Prostate gland (tissue), 2 donors: ENCODE measurements around the gene TRMU. TPM values are rescaled to one million over a fixed set of nuclear protein-coding genes. Genes with fewer than 3 reads are reported as not detected.

Experiments
- DNase-seq: peaks from one replicate; pipeline ENCODE4 v3.0.0-alpha.2; 2019; ENCODE audit warnings: low spot score
- H3K27ac ChIP-seq, 2 donors: fragments of 200-600 bp; sonication (generic); 2 replicates each; pipeline ENCODE4 v1.5.1; 2017 to 2019
- H3K27me3 ChIP-seq: fragments of 200-600 bp; sonication (generic); replicated peaks from 2 replicates; pipeline ENCODE4 v1.5.1; 2019; ENCODE audit not compliant: insufficient read depth
- H3K36me3 ChIP-seq, 2 donors: fragments of 200-600 bp; sonication (generic); 1 replicate in 1 of 2; 2 replicates in 1 of 2; pipeline versions ENCODE4 v1.5.1 to v1.8.1; 2017 to 2019
- H3K4me1 ChIP-seq: fragments of 200-600 bp; sonication (generic); replicated peaks from 2 replicates; pipeline ENCODE4 v1.5.1; 2019
- H3K4me3 ChIP-seq, 2 donors: fragments of 200-600 bp; sonication (generic); 2 replicates each; pipeline ENCODE4 v1.5.1; 2017 to 2019
- H3K9me3 ChIP-seq: fragments of 200-600 bp; sonication (generic); 2 replicates; pipeline ENCODE4 v1.5.1; 2017
- CTCF ChIP-seq, 4 experiments: fragments of 200-600 bp in 2 of 4; fragments of 450-650 bp in 2 of 4; sonication (generic) in 2 of 4; IDR thresholded peaks; 1 replicate in 3 of 4; 2 replicates in 1 of 4; pipeline ENCODE4 v1.5.1; 2016 to 2019; ENCODE audit warnings: antibody characterized with exemption in 4 of 4, mild to moderate bottlenecking in 2 of 4, moderate library complexity in 2 of 4
- POLR2A ChIP-seq: fragments of 450-650 bp; IDR thresholded peaks from one replicate; pipeline ENCODE4 v1.6.1; 2016; ENCODE audit warnings: antibody characterized with exemption, mild to moderate bottlenecking
- POLR2AphosphoS5 ChIP-seq: sonication (generic); formaldehyde crosslinking; IDR thresholded peaks from one replicate; pipeline ENCODE4 v1.6.1; 2017; ENCODE audit warnings: antibody characterized with exemption
- WGBS: methylation state at CpG from one replicate; pipeline ENCODE4 v1.1.5; 2018; 5-methylcytosine and 5-hydroxymethylcytosine counted together
- intact Hi-C: fragments of 100-400 bp; cut with DNase I; formaldehyde crosslinking; loops from one replicate; pipeline ENCODE4 v1.14.2; 2022
- total RNA-seq, 2 donors: library from RNA; depleted of rRNA; stranded (reverse); fragments of >200 nt; gene quantifications; one replicate each; pipeline ENCODE4 v1.1.0, GENCODE V29; 2016

Gene TRMU
- total RNA-seq, 2 donors from 2014 or later, result 35.1 to 52.9 TPM

GRCh38 chr22:46351767-46352166 is 16.3 kb downstream of the TRMU start:
- no peak for DNase-seq
- TF ChIP-seq POLR2AphosphoS5, result no peak
- TF ChIP-seq POLR2A, result no peak
- TF ChIP-seq CTCF (IDR thresholded peaks at IDR 0.05), result no peak
- H3K27me3 ChIP-seq, result no peaks in the 10 kb centered on the region
- no peak overlapping the region for H3K4me3 ChIP-seq
- no peaks in the 10 kb centered on the region for H3K4me1 ChIP-seq
- H3K36me3 ChIP-seq, result peaks cover 5 to 16% of the 10 kb centered on the region in 2 donors
- no peaks in the 10 kb centered on the region for H3K9me3 ChIP-seq
- WGBS, result 92% methylated on average over 20 of the region's 23 CpGs
- no peak overlapping the region for H3K27ac ChIP-seq
- intact Hi-C loops, result no loop called here

GRCh38 chr22:46352276-46352675 is 16.8 kb downstream of the TRMU start:
- H3K4me1 ChIP-seq, result no peaks in the 10 kb centered on the region
- H3K36me3 ChIP-seq, result peaks cover 5 to 15% of the 10 kb centered on the region in 2 donors
- H3K27ac ChIP-seq, result no peak overlapping the region
- intact Hi-C loops, result no loop called here
- DNase-seq, result no peak
- H3K4me3 ChIP-seq, result no peak overlapping the region
- 83% methylated on average over 10 of the region's 10 CpGs for WGBS
- H3K9me3 ChIP-seq, result no peaks in the 10 kb centered on the region
- H3K27me3 ChIP-seq, result no peaks in the 10 kb centered on the region
- TF ChIP-seq CTCF (IDR thresholded peaks at IDR 0.05), result no peak
- TF ChIP-seq POLR2A, result no peak
- TF ChIP-seq POLR2AphosphoS5, result no peak

GRCh38 chr22:46352691-46353386 is 17.3 kb downstream of the TRMU start:
- no peaks in the 10 kb centered on the region for H3K27me3 ChIP-seq
- DNase-seq, result peak; percentile 73
- 67% methylated on average over 19 of the region's 20 CpGs for WGBS
- H3K4me3 ChIP-seq, result no peak overlapping the region
- TF ChIP-seq POLR2A (no peak), POLR2AphosphoS5 (peak; percentile 67), CTCF (IDR thresholded peaks at IDR 0.05) (peak in 1 of 4 experiments; percentile 9)
- no peaks in the 10 kb centered on the region for H3K9me3 ChIP-seq
- H3K4me1 ChIP-seq, result no peaks in the 10 kb centered on the region
- no peak overlapping the region for H3K27ac ChIP-seq
- intact Hi-C loops, result no loop called here
- H3K36me3 ChIP-seq, result peaks cover 5 to 9% of the 10 kb centered on the region in 2 donors

- Histone ChIP-seq H3K36me3 (peaks cover 5 to 7% of the 10 kb centered on the region in 2 donors), H3K27me3 (no peaks in the 10 kb centered on the region), H3K9me3 (no peaks in the 10 kb centered on the region), H3K4me1 (no peaks in the 10 kb centered on the region), H3K4me3 (no peak overlapping the region), H3K27ac (no peak overlapping the region)
- WGBS, result 88% methylated on average over 8 of the region's 8 CpGs
- no peak for DNase-seq
- intact Hi-C loops, result no loop called here
- TF ChIP-seq CTCF (IDR thresholded peaks at IDR 0.05) (no peak), POLR2AphosphoS5 (no peak), POLR2A (no peak)
These were observed 18.1 kb downstream of the TRMU start for GRCh38 chr22:46353483-46354105.
